Measurements from ENCODE around the gene SLC19A3. TPM values are rescaled to one million over a fixed set of nuclear protein-coding genes. Genes with fewer than 3 reads are reported as not detected.
A peak's percentile ranks its signal among the peaks of the same experiment; 100 is the strongest.

SLC19A3 gene
- total and polyA plus RNA-seq, 2 experiments from 2014 or later: 3.5 to 9.1 TPM

- H3K9me3 Mint-ChIP-seq: no peaks in the 10 kb centered on the region
- H3K27me3 Mint-ChIP-seq (ENCODE audit: insufficient read depth, low read depth, poor library complexity): no peaks in the 10 kb centered on the region
- Histone ChIP-seq H3K9me2 (ENCODE audit: insufficient read depth) (peaks cover 5% of the 10 kb centered on the region; the same call in 1 of the 2 replicates), H3K4me2 (peak overlapping the region; percentile 59), H3K27ac (ENCODE audit: low read depth) (no peak overlapping the region), H3K36me3 (ENCODE audit: insufficient read depth) (no peaks in the 10 kb centered on the region), H3K4me3 (no peak overlapping the region), H2AFZ (peak overlapping the region; percentile 77), H3K79me2 (replicated peaks; ENCODE audit: insufficient read depth) (no peaks in the 10 kb centered on the region), H3K27me3 (ENCODE audit: insufficient read depth) (no peaks in the 10 kb centered on the region), H3K4me1 (ENCODE audit: insufficient read depth) (peaks cover 18% of the 10 kb centered on the region), H3F3A (replicated peaks; ENCODE audit: low read depth) (no peaks in the 10 kb centered on the region), H4K20me1 (replicated peaks; ENCODE audit: insufficient read depth) (no peaks in the 10 kb centered on the region)
- H3K4me1 Mint-ChIP-seq: peaks cover 15% of the 10 kb centered on the region
- H3K4me3 Mint-ChIP-seq: no peak overlapping the region; the same call in 2 of the 3 replicates
- peak; percentile 92 for ATAC-seq
- no peaks in the 10 kb centered on the region for H3K36me3 Mint-ChIP-seq (ENCODE audit: low read depth)
- no peak for TF ChIP-seq ZNF462 (CRISPR knock-in tag; IDR thresholded peaks at IDR 0.05)
- no peak for TF ChIP-seq POLR2AphosphoS5 (IDR thresholded peaks at IDR 0.05; ENCODE audit: low read depth)
- no peak for TF ChIP-seq EZH2 (IDR thresholded peaks at IDR 0.05; ENCODE audit: low read depth, unreplicated experiment)
- no peak for TF ChIP-seq ETS1 (IDR thresholded peaks at IDR 0.05)
- TF ChIP-seq EZH2phosphoT487 (IDR thresholded peaks at IDR 0.05; ENCODE audit: unreplicated experiment): no peak
- no peak; the same call in 1 of the 2 replicates for TF ChIP-seq CREB1 (CRISPR knock-in tag; IDR thresholded peaks at IDR 0.05; ENCODE audit: low read depth)
- TF ChIP-seq REST (IDR thresholded peaks at IDR 0.05; ENCODE audit: unreplicated experiment): no peak
- DNase-seq (ENCODE audit: low spot score): peak; percentile 69
- peak overlapping the region; percentile 39; the same call in 1 of the 2 replicates for H3K27ac Mint-ChIP-seq
Observed at GRCh38 chr2:227661025-227661649, 56.7 kb downstream of the SLC19A3 start.
